Right lobe of liver (tissue), 6 donors: ENCODE results near the gene HNRNPA1. TPM values are rescaled to one million over a fixed set of nuclear protein-coding genes. Genes with fewer than 3 reads are reported as not detected.
"Not testable (repeated sequence)": the region's sequence is repeated elsewhere in the genome, so short reads cannot be mapped to it uniquely, and the experiment has no call there.

Experiments
- ATAC-seq, 4 donors: fragments of 200-7000 bp; cut with Tn5 transposase; one replicate each; pipeline ENCODE4 v1.9.1; 2020; ENCODE audit warnings: mild to moderate bottlenecking in 4 of 4, moderate library complexity in 4 of 4
- DNase-seq, 3 donors: peaks; one replicate each; pipeline ENCODE4 v3.0.0-alpha.2; 2020
- H3K27ac ChIP-seq, 3 donors: fragments of 200-600 bp; one replicate each; pipeline ENCODE4 v1.8.0; 2022
- H3K27me3 ChIP-seq, 2 donors: fragments of 200-600 bp; one replicate each; pipeline ENCODE4 v1.8.0; 2022
- H3K36me3 ChIP-seq, 4 donors: fragments of 200-600 bp; sonication (generic) in 1 of 4; one replicate each; pipeline versions ENCODE4 v1.5.1 to v1.8.0; 2017 to 2022; ENCODE audit warnings: control low read depth in 1 of 4
- H3K4me1 ChIP-seq, 4 donors: fragments of 200-600 bp; sonication (generic) in 1 of 4; one replicate each; pipeline versions ENCODE4 v1.5.1 to v1.8.0; 2017 to 2022; ENCODE audit warnings: control low read depth in 1 of 4
- H3K4me3 ChIP-seq, 3 donors: fragments of 200-600 bp; one replicate each; pipeline ENCODE4 v1.8.0; 2022
- H3K9me3 ChIP-seq, 4 donors: fragments of 200-600 bp; sonication (generic) in 1 of 4; one replicate each; pipeline versions ENCODE4 v1.5.1 to v1.8.0; 2017 to 2022; ENCODE audit warnings: control low read depth in 1 of 4
- CTCF ChIP-seq, 4 donors: fragments of 200-600 bp in 3 of 4; fragments of 450-650 bp in 1 of 4; IDR thresholded peaks; one replicate each; pipeline versions ENCODE4 v1.5.1 to v1.8.0; 2016 to 2022; ENCODE audit warnings: antibody characterized with exemption in 4 of 4, mild to moderate bottlenecking in 2 of 4
- POLR2A ChIP-seq: fragments of 450-650 bp; IDR thresholded peaks from one replicate; pipeline ENCODE4 v1.6.1; 2017; ENCODE audit warnings: antibody characterized with exemption, mild to moderate bottlenecking
- WGBS: methylation state at CpG from one replicate; pipeline ENCODE4 v1.1.6; 2018; ENCODE audit warnings: low coverage, low lambda C conversion rate; ENCODE audit not compliant: insufficient coverage; ENCODE audit errors: missing lambda C conversion rate; 5-methylcytosine and 5-hydroxymethylcytosine counted together
- intact Hi-C, 2 donors: fragments of 100-400 bp; cut with DNase I; formaldehyde crosslinking; loops; one replicate each; pipeline versions ENCODE4 v1.11.2 to v1.14.1; 2022
- total RNA-seq, 6 experiments: library from RNA; depleted of rRNA in 2 of 6; stranded (reverse); fragments of >200 nt in 2 of 6; fragmentation: NEBNext Ultra II Directional in 3 of 6; extraction: Animal tissue kit (Norgen Biotek cat#: 25700) in 3 of 6; gene quantifications; one replicate each; pipeline versions ENCODE4 v1.1.0 to v1.2.4, GENCODE V29; 2016 to 2023
- donor health status: DM: no; HTN: yes; CAD: no.
- donor health status: DM: no; HTN: no; CAD: no.
- donor health status: DM: no; HTN: no; CAD: no.
- donor health status: DM: no; HTN: yes; CAD: no.
- donor health status: DM: no; HTN: yes; CAD: no.

The HNRNPA1 gene
- total RNA-seq, 6 experiments from 2014 or later = 87.3 to 211 (median 161) TPM

- WGBS = 5% methylated on average over 12 of the region's 12 CpGs
- Histone ChIP-seq H3K9me3 (no peaks in the 10 kb centered on the region), H3K27ac (peak overlapping the region in 1 of 3 donors; percentile 47), H3K4me3 (peak overlapping the region in 1 of 3 donors; percentile 19), H3K27me3 (no peaks in the 10 kb centered on the region), H3K36me3 (no peaks in the 10 kb centered on the region), H3K4me1 (peaks cover 0 to 22% (median 0%) of the 10 kb centered on the region in 4 donors)
- TF ChIP-seq CTCF (IDR thresholded peaks at IDR 0.05) (no peak), POLR2A (no peak)
- intact Hi-C loops = no loop called here
- DNase-seq (peak; percentile 86 to 91 (median 89)), ATAC-seq (peak; percentile 86 to 94 (median 92))
Observed at GRCh38 chr12:54304187-54304810, 23.8 kb downstream of the HNRNPA1 start.

- Histone ChIP-seq H3K27me3 (no peaks in the 10 kb centered on the region), H3K4me3 (no peak overlapping the region), H3K9me3 (no peaks in the 10 kb centered on the region), H3K27ac (no peak overlapping the region), H3K36me3 (no peaks in the 10 kb centered on the region), H3K4me1 (peaks cover 0 to 19% (median 0%) of the 10 kb centered on the region in 4 donors)
- ATAC-seq = peak; percentile 66 to 76 (median 68)
- intact Hi-C loops = no loop called here
- TF ChIP-seq CTCF (IDR thresholded peaks at IDR 0.05) (no peak), POLR2A (no peak)
- WGBS = 77% methylated on average over 4 of the region's 8 CpGs
- peak; percentile 80 to 90 (median 87) for DNase-seq
Observed at GRCh38 chr12:54306925-54307741, 26.6 kb downstream of the HNRNPA1 start.

DNA sequence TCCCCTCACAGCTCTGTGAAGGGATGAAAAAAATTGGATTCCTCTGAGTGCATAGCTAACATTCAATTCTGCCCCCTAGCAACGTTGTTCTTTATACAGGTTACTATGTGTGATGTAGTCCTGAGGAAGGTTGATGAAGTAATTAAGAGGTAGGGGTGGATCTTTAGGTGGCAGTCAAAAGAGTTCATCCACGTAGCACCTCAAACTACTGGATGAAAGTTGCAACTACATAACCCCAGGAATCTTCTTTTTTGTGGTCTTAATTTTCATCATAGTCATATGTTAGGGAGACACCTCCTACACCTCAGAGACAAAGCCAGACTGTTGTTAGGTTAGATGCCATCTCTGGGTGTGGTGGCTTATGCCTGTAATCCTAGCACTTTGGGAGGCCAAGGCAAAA lies 30.5 kb downstream of the HNRNPA1 start:
- WGBS = 51% methylated on average over 2 of the region's 2 CpGs
- DNase-seq (no peak), ATAC-seq (no peak)
- Histone ChIP-seq H3K27ac (no peak overlapping the region), H3K9me3 (no peaks in the 10 kb centered on the region), H3K36me3 (no peaks in the 10 kb centered on the region), H3K4me1 (peaks cover 0 to 4% (median 0%) of the 10 kb centered on the region in 4 donors), H3K4me3 (no peak overlapping the region), H3K27me3 (no peaks in the 10 kb centered on the region)
- intact Hi-C loops = no loop called here
- TF ChIP-seq POLR2A = no peak
- no peak for TF ChIP-seq CTCF (IDR thresholded peaks at IDR 0.05)

- H3K4me1 ChIP-seq, DNase-seq, H3K9me3 ChIP-seq, H3K27ac ChIP-seq, H3K4me3 ChIP-seq, ATAC-seq, intact Hi-C loops, H3K36me3 ChIP-seq, H3K27me3 ChIP-seq: not testable (repeated sequence)
- WGBS = 90% methylated on average over 3 of the region's 7 CpGs
Observed at GRCh38 chr12:54312309-54312708, 31.8 kb downstream of the HNRNPA1 start.

DNA sequence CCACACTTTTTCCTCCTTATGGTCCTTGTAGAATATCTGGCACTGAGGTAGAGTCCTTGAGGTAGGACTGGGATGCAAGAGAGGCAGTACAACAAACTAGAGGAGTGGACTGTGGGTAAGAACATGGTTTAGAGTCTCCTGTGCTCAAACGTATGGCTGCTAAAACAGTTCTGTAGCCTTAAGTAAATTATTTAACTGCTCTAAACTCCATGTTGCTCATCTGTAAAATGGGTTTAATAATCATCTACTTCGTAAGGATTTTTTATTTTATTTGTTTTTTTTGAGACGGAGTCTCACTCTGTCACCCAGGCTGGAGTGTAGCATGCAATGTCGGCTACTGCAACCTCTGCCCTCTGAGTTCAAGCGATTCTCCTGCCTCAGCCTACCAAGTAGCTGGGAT lies 40.8 kb downstream of the HNRNPA1 start:
- Histone ChIP-seq H3K9me3 (no peaks in the 10 kb centered on the region), H3K4me1 (peaks cover 0 to 7% (median 0%) of the 10 kb centered on the region in 4 donors), H3K27ac (no peak overlapping the region), H3K4me3 (no peak overlapping the region), H3K36me3 (no peaks in the 10 kb centered on the region), H3K27me3 (no peaks in the 10 kb centered on the region)
- intact Hi-C loops = no loop called here
- ATAC-seq = no peak
- TF ChIP-seq CTCF (IDR thresholded peaks at IDR 0.05) = no peak
- TF ChIP-seq POLR2A = no peak
- 91% methylated on average over 5 of the region's 5 CpGs for WGBS
- DNase-seq = no peak
